ENCODE results near the gene FAM9B.

FAM9B gene

GRCh38 chrX:8980756-8981155, 53.2 kb downstream of the FAM9B start:
- no peak for DNase-seq (ENCODE audit: low read depth in 2 of 2)

Data from stimulated activated CD4-positive, alpha-beta T cell treated with anti-CD3 and anti-CD28 coated beads, Interleukin-4, amount 100 ng/mL, for 48 hours (primary cell).